Panc1 (cell line): ENCODE data around the gene TMEM187. TPM values are rescaled to one million over a fixed set of nuclear protein-coding genes. Genes with fewer than 3 reads are reported as not detected.

ENCODE experiments used
- ATAC-seq: fragments of 200-7000 bp; cut with Tn5 transposase; 2 replicates; pipeline ENCODE4 v1.9.1; 2020; ENCODE audit warnings: mild to moderate bottlenecking, moderate library complexity
- BruUV-seq: library from RNA; stranded (reverse); fragments of 400-500 nt; replicated peaks from 2 replicates; lab custom pipeline; 2021; lab: Mats Ljungman, UMichigan
- CTCF ChIA-PET: fragments of 300-600 bp; sonication (Branson Sonifier 250); formaldehyde crosslinking; loops from one replicate; lab custom pipeline; 2022; ENCODE audit warnings: antibody characterized with exemption; lab: Charles Lee
- POLR2A ChIA-PET: fragments of 300-600 bp; sonication (Branson Sonifier 250); formaldehyde crosslinking; loops from one replicate; lab custom pipeline; 2022; ENCODE audit warnings: antibody characterized with exemption; lab: Charles Lee
- DNase-seq: peaks from one replicate; pipeline ENCODE4 v3.0.0-alpha.2; 2010; ENCODE audit warnings: low read depth, low spot score
- H3K27ac ChIP-seq: 2 replicates; pipeline ENCODE4 v1.5.1; 2011; ENCODE audit warnings: mild to moderate bottlenecking, low read length, inconsistent platforms
- H3K27me3 ChIP-seq: fragments of 200-500 bp; sonication (Bioruptor generic); 2 replicates; pipeline ENCODE4 v1.6.0; 2014; ENCODE audit warnings: low read length, inconsistent platforms; ENCODE audit not compliant: control insufficient read depth, insufficient read depth
- H3K36me3 ChIP-seq: fragments of 200-500 bp; sonication (Bioruptor generic); 2 replicates; pipeline ENCODE4 v1.5.1; 2014; ENCODE audit warnings: inconsistent platforms, mild to moderate bottlenecking, low read length, moderate library complexity; ENCODE audit not compliant: control insufficient read depth, insufficient read depth
- H3K4me1 ChIP-seq: 2 replicates; pipeline ENCODE4 v1.5.1; 2011; ENCODE audit warnings: inconsistent platforms, mild to moderate bottlenecking, low read length, moderate library complexity; ENCODE audit not compliant: control insufficient read depth, insufficient read depth
- H3K4me3 ChIP-seq, 2 experiments: 2 replicates each; pipeline ENCODE4 v1.5.1; 2011 to 2012; ENCODE audit warnings: low read depth in 2 of 2, low read length in 2 of 2, mild to moderate bottlenecking in 2 of 2, inconsistent platforms in 1 of 2, moderate library complexity in 1 of 2
- H3K9me3 ChIP-seq: fragments of 200-500 bp; sonication (Bioruptor generic); 2 replicates; pipeline ENCODE4 v1.5.1; 2014; ENCODE audit warnings: low read depth, mild to moderate bottlenecking, inconsistent platforms, low read length, moderate library complexity; ENCODE audit not compliant: control insufficient read depth, insufficient read depth
- CTCF ChIP-seq: fragments of 450-650 bp; IDR thresholded peaks from 2 replicates; pipeline ENCODE4 v1.5.1; 2017; ENCODE audit warnings: mild to moderate bottlenecking
- POLR2AphosphoS5 ChIP-seq: IDR thresholded peaks from 2 replicates; pipeline ENCODE4 v1.6.1; 2012; ENCODE audit warnings: mild to moderate bottlenecking, low read depth, low read length, moderate library complexity
- REST ChIP-seq, 2 experiments: IDR thresholded peaks; 2 replicates each; pipeline ENCODE4 v1.6.1; 2011 to 2012; ENCODE audit warnings: low read depth in 2 of 2, control low read depth in 1 of 2, low read length in 1 of 2, mild to moderate bottlenecking in 1 of 2, moderate library complexity in 1 of 2; ENCODE audit not compliant: insufficient read depth in 1 of 2
- SIN3A ChIP-seq: IDR thresholded peaks from 2 replicates; pipeline ENCODE4 v1.6.1; 2012; ENCODE audit warnings: low read depth, mild to moderate bottlenecking, low read length, moderate library complexity, borderline replicate concordance; ENCODE audit not compliant: insufficient read depth
- TCF7L2 ChIP-seq: IDR thresholded peaks from 2 replicates; pipeline ENCODE4 v1.6.1; 2011; ENCODE audit warnings: mild to moderate bottlenecking, low read depth, low read length, inconsistent platforms
- in situ Hi-C: cut with HindIII; loops from 2 replicates; pipeline ENCODE4 v1.10.0; 2016; ENCODE audit warnings: low sequenced_read_pairs, low pct_unique_long_range_greater_than_20kb
- intact Hi-C: fragments of 100-400 bp; cut with micrococcal nuclease; formaldehyde crosslinking; loops from one replicate; pipeline ENCODE4 v1.10.0; 2022; ENCODE audit not compliant: unreplicated experiment
- total RNA-seq: library from RNA; stranded (reverse); gene quantifications from one replicate; pipeline ENCODE4 v1.2.1, GENCODE V29; 2021; ENCODE audit not compliant: unreplicated experiment

The TMEM187 gene
- total RNA-seq, 1 experiment from 2014 or later: 15.7 TPM

DNA sequence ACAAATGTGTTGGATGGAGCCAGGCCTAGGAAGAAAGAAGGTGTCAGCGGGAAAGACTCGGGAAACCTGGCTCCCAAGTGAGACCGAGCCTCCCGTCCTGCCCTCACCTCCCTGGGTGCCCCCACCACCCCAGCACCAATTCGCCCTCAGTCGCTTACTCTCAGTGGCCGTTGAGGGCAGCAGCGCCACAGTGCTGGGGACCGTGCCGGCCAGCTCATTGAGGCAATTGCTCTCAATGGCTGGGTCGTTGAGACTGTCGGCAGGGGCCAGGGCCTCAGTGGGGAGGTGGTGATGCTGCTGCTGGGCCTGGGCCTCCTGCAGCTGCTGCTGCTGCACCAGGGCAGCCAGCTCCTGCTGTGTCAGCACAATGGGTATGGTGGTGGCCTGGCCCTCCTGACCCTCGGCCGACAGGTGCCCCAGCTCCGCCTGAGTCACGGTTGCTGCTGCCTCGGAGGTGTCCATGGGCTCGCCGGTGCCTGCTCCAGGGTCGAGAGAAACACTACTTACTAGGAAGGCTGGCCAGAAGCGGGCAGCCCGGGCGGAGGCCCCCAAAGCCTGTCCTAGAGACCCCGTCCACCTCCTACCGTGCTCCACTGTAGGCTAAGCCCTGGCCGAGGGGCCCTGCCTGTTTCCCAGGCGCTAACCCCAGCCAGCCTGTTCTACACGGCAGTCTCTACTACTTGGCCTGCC lies 20.7 kb upstream of the TMEM187 start:
- TF ChIP-seq SIN3A (no peak), TCF7L2 (no peak), POLR2AphosphoS5 (no peak), CTCF (no peak), REST (IDR thresholded peaks at IDR 0.05; ENCODE audit: insufficient read depth in 1 of 2, low read depth in 2 of 2, low read length in 1 of 2) (no peak)
- no peak for ATAC-seq
- no peaks in the 10 kb centered on the region for H3K9me3 ChIP-seq
- ChIA-PET POLR2A (no interaction called here), CTCF (interaction anchor here (0.6 to 1.2 kb wide), 3 partner anchors 26 to 199 kb away, joined by 3 to 6 read pairs (median 5); partner anchors contain the start of gene ARHGAP4)
- BruUV-seq: no TSS peak
- no peak overlapping the region for H3K4me3 ChIP-seq
- in situ Hi-C loops (no loop called here), intact Hi-C loops (no loop called here)
- no peak overlapping the region for H3K27ac ChIP-seq
- H3K4me1 ChIP-seq: peaks cover 22% of the 10 kb centered on the region
- no peaks in the 10 kb centered on the region for H3K27me3 ChIP-seq
- no peak for DNase-seq
- peaks cover 2% of the 10 kb centered on the region for H3K36me3 ChIP-seq

- no peak overlapping the region for H3K4me3 ChIP-seq
- intact Hi-C loops (no loop called here), in situ Hi-C loops (no loop called here)
- peaks cover 2% of the 10 kb centered on the region for H3K36me3 ChIP-seq
- no peak for ATAC-seq
- peaks cover 19% of the 10 kb centered on the region for H3K4me1 ChIP-seq
- no peak for DNase-seq
- BruUV-seq: no TSS peak
- H3K27ac ChIP-seq: no peak overlapping the region
- TF ChIP-seq TCF7L2 (no peak), SIN3A (no peak), REST (IDR thresholded peaks at IDR 0.05; ENCODE audit: insufficient read depth in 1 of 2, low read depth in 2 of 2, low read length in 1 of 2) (no peak), CTCF (no peak), POLR2AphosphoS5 (no peak)
- no peaks in the 10 kb centered on the region for H3K27me3 ChIP-seq
- no peaks in the 10 kb centered on the region for H3K9me3 ChIP-seq
- ChIA-PET POLR2A (no interaction called here), CTCF (interaction anchor here (0.7 to 1.2 kb wide), 2 partner anchors 26 to 74 kb away, joined by 5 to 6 read pairs; partner anchors contain the start of gene ARHGAP4)
These were observed 20.1 kb upstream of the TMEM187 start for GRCh38 chrX:153952373-153953026.
